ENCODE results near the gene MIPOL1. TPM values are rescaled to one million over a fixed set of nuclear protein-coding genes. Genes with fewer than 3 reads are reported as not detected.

MIPOL1 gene
- total and polyA plus RNA-seq, 2 of the 4 experiments (the other 2 are of a cell fraction): 2.7 to 5.9 TPM

DNA sequence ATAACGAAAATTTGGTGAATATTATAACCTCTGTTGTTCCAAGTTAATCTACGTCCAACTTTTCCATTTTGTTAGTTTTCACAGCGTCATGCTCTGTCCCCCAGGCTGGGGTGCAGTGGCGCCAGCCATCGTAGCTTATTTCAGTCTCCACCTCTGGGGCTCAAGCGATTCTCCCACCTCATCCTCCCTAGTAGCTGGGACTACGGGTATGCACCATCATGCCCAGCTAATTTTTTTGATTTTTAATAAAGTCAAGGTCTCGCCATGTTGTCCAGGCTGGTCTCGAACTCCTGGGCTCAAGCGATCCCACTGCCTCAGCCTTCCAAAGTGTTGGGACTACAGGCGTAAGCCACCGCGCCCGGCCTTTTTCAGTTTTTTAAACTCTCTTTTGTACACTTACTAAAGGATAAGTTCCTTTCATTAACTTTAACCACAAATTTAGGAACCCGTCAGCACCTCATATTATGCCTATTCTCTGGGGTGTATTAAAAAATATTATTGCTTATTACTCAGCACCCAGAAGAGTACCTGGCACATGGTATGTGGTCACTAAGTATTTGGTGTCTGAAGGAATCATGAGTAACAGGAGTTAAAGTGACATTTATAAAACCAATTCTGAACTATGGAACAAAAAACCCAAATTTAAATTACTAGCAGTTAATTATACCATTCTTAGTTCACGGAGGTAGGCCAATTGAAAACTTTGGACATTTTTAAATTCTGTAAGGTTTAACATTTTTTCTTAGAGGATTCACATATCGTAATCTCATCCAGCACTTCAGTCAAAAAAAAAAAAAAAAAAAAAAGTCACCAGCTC lies 925 bp upstream of the MIPOL1 start (continued):
- TF ChIP-seq BHLHE40 (IDR thresholded peaks at IDR 0.05; ENCODE audit: low read depth, low read length) (no peak), RFX5 (IDR thresholded peaks at IDR 0.05; ENCODE audit: low read depth, low read length) (no peak)

DNA sequence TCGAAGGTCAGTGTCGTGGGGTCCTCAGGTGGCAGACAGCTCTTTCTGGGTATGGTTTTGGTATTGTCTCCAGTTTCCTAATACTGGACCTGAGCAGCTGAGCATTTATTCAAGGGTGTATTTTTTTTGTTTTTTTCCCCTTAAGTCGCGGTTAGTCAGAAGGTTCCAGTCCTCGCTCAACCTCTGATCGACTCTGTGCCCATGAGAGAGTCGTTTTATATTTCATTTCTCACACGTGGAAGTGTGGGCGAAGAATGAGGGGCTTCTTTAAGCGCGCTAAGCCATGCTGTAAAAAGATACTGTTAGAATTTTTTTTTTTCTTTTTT lies 499 bp downstream of the MIPOL1 start:
- Histone ChIP-seq H2BK120ac (ENCODE audit: low read depth, low read length) (peak overlapping the region; percentile 72; the same call in 1 of the 2 replicates), H3K56ac (ENCODE audit: extremely low read depth, insufficient read depth, low read length) (peak overlapping the region; percentile 50; the same call in 1 of the 2 replicates), H3K36me3 (ENCODE audit: control insufficient read depth, insufficient read depth, low read length) (no peaks in the 10 kb centered on the region), H4K5ac (ENCODE audit: low read depth, low read length) (peak overlapping the region; percentile 28; the same call in 1 of the 2 replicates), H4K20me1 (ENCODE audit: insufficient read depth, low read length) (no peaks in the 10 kb centered on the region), H2BK20ac (ENCODE audit: low read depth, low read length) (no peak overlapping the region), H3K9me3 (ENCODE audit: control insufficient read depth, insufficient read depth, low read length) (no peaks in the 10 kb centered on the region), H2BK15ac (ENCODE audit: low read depth, low read length) (no peak overlapping the region), H3K4me2 (ENCODE audit: low read depth, low read length) (peak overlapping the region; percentile 86), H3K9me1 (ENCODE audit: insufficient read depth, low read length) (no peaks in the 10 kb centered on the region; the same call in 1 of the 2 replicates), H3K14ac (replicated peaks; ENCODE audit: low read depth, low read length) (peak overlapping the region; percentile 87; the same call in 1 of the 2 replicates), H3K23ac (ENCODE audit: low read depth, low read length) (peak overlapping the region; percentile 50; the same call in 1 of the 2 replicates), H2AFZ (replicated peaks; ENCODE audit: low read length, poor library complexity) (peak overlapping the region; percentile 95), H3K79me1 (ENCODE audit: low read depth in 1 of 2, low read length in 2 of 2) (peaks cover 12 to 22% of the 10 kb centered on the region in 2 experiments), H3K9ac (ENCODE audit: low read depth, low read length) (peak overlapping the region; percentile 64), H2BK5ac (ENCODE audit: low read depth, low read length, poor library complexity, severe bottlenecking) (peak overlapping the region; percentile 72), H4K91ac (ENCODE audit: insufficient read depth, low read depth, low read length) (no peak overlapping the region), H3K27me3 (ENCODE audit: control insufficient read depth, insufficient read depth, low read length) (no peaks in the 10 kb centered on the region), H4K8ac (ENCODE audit: low read depth in 2 of 2, low read length in 2 of 2) (peak overlapping the region; percentile 77 to 86; a peak in 2 of 4 replicates), H3K18ac (ENCODE audit: low read depth, low read length) (no peak overlapping the region), H2AK5ac (ENCODE audit: low read depth, low read length) (no peak overlapping the region), H3K4me3 (ENCODE audit: insufficient read depth, low read depth, low read length) (peak overlapping the region; percentile 67), H3K27ac (ENCODE audit: insufficient read depth, low read length) (peak overlapping the region; percentile 62; the same call in 1 of the 2 replicates), H3K4me1 (ENCODE audit: control insufficient read depth, insufficient read depth, low read length) (no peaks in the 10 kb centered on the region; the same call in 1 of the 2 replicates), H2AK9ac (replicated peaks; ENCODE audit: low read depth, low read length, poor library complexity) (peak overlapping the region; percentile 20), H3K4ac (ENCODE audit: low read depth, low read length) (peak overlapping the region; percentile 81)
- ChIA-PET CTCF (interaction anchor here (1.0 kb wide), 1 partner anchor 32 kb away, joined by 3 read pairs; no protein-coding TSS in a partner anchor), POLR2A (ENCODE audit: unreplicated experiment) (interaction anchor here (1.0 kb wide), 1 partner anchor 26 kb away, joined by 15 read pairs; the partner anchor contains the start of gene SLC25A21)
- in situ Hi-C loops (cut with MboI; ENCODE audit: low sequenced_read_pairs): no loop called here
- dilution Hi-C loops (cut with HindIII; ENCODE audit: low sequenced_read_pairs, unreplicated experiment): no loop called here
- WGBS, 2 experiments (ENCODE audit: extremely low coverage in 2 of 2, insufficient read length in 1 of 2): no CpG with 5 or more reads among the region's 11 CpGs
- intact Hi-C loops (cut with micrococcal nuclease): no loop called here
- DNase-seq (no peak), ATAC-seq (ENCODE audit: low read depth) (peak; percentile 3)
- TSS peak; percentile 32 for BruUV-seq (replicated peaks)
- TF ChIP-seq, protein P1, sequence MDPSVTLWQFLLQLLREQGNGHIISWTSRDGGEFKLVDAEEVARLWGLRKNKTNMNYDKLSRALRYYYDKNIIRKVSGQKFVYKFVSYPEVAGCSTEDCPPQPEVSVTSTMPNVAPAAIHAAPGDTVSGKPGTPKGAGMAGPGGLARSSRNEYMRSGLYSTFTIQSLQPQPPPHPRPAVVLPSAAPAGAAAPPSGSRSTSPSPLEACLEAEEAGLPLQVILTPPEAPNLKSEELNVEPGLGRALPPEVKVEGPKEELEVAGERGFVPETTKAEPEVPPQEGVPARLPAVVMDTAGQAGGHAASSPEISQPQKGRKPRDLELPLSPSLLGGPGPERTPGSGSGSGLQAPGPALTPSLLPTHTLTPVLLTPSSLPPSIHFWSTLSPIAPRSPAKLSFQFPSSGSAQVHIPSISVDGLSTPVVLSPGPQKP (IDR thresholded peaks at IDR 0.05; ENCODE audit: borderline replicate concordance, low read depth, low read length): no peak
- no peak for TF ChIP-seq RAD21 (IDR thresholded peaks at IDR 0.05; ENCODE audit: low read length)
- no peak for TF ChIP-seq FOS (IDR thresholded peaks at IDR 0.05; ENCODE audit: low read depth, low read length)
- no peak for TF ChIP-seq MAFK (IDR thresholded peaks at IDR 0.05; ENCODE audit: low read depth, low read length)
- no peak for TF ChIP-seq MAZ (IDR thresholded peaks at IDR 0.05; ENCODE audit: borderline replicate concordance, low read depth, low read length)
- TF ChIP-seq USF2 (IDR thresholded peaks at IDR 0.05; ENCODE audit: low read depth, low read length): no peak
- no peak for TF ChIP-seq MXI1 (IDR thresholded peaks at IDR 0.05; ENCODE audit: borderline replicate concordance, low read depth, low read length)
- TF ChIP-seq CTCF (conservative IDR thresholded peaks at IDR 0.05; ENCODE audit: low read depth, low read length): no peak
